Neural progenitor cell (in vitro differentiated cells): ENCODE measurements around the gene FAM53C. TPM values are rescaled to one million over a fixed set of nuclear protein-coding genes. Genes with fewer than 3 reads are reported as not detected.

ENCODE experiments used
- DNase-seq: peaks from one replicate; pipeline ENCODE4 v3.0.0-alpha.2; 2016; ENCODE audit warnings: low spot score
- H2AFZ ChIP-seq: fragments of 200-600 bp; sonication (generic); replicated peaks from 2 replicates; pipeline ENCODE4 v1.6.1; 2016; ENCODE audit warnings: antibody characterized with exemption
- H3F3A ChIP-seq: fragments of 200-600 bp; sonication (generic); 2 replicates; pipeline ENCODE4 v1.6.1; 2016; ENCODE audit warnings: antibody characterized with exemption, low read depth
- H3K27ac ChIP-seq: fragments of 200-600 bp; sonication (generic); 2 replicates; pipeline ENCODE4 v1.5.1; 2016; ENCODE audit warnings: mild to moderate bottlenecking
- H3K27me3 ChIP-seq: fragments of 200-600 bp; sonication (generic); 2 replicates; pipeline ENCODE4 v1.6.1; 2016; ENCODE audit warnings: mild to moderate bottlenecking, moderate library complexity
- H3K36me3 ChIP-seq: fragments of 200-600 bp; sonication (generic); 2 replicates; pipeline ENCODE4 v1.5.1; 2016
- H3K4me1 ChIP-seq: fragments of 200-600 bp; sonication (generic); 2 replicates; pipeline ENCODE4 v1.6.1; 2016; ENCODE audit warnings: mixed run types
- H3K4me2 ChIP-seq: fragments of 200-600 bp; sonication (generic); 2 replicates; pipeline ENCODE4 v1.6.1; 2016
- H3K4me3 ChIP-seq: fragments of 200-600 bp; sonication (generic); 2 replicates; pipeline ENCODE4 v1.5.1; 2016
- H3K79me2 ChIP-seq: fragments of 200-600 bp; sonication (generic); 2 replicates; pipeline ENCODE4 v1.6.1; 2016; ENCODE audit warnings: low read depth
- H3K9ac ChIP-seq: fragments of 200-600 bp; sonication (generic); 2 replicates; pipeline ENCODE4 v1.6.1; 2016
- H3K9me3 ChIP-seq: fragments of 200-600 bp; sonication (generic); 2 replicates; pipeline ENCODE4 v1.5.1; 2016; ENCODE audit warnings: low read depth
- H4K20me1 ChIP-seq: fragments of 200-600 bp; sonication (generic); 2 replicates; pipeline ENCODE4 v1.6.1; 2016; ENCODE audit warnings: low read depth
- H3K27ac Mint-ChIP-seq: 3 replicates; pipeline ENCODE4 v1.8.0; 2021; ENCODE audit warnings: mixed read lengths
- H3K27me3 Mint-ChIP-seq: 2 replicates; pipeline ENCODE4 v1.8.0; 2022; ENCODE audit warnings: low read depth, mild to moderate bottlenecking, inconsistent platforms, moderate library complexity, mixed read lengths; ENCODE audit not compliant: insufficient read depth
- H3K36me3 Mint-ChIP-seq: 3 replicates; pipeline ENCODE4 v1.8.0; 2021; ENCODE audit warnings: mixed read lengths
- H3K4me1 Mint-ChIP-seq: 3 replicates; pipeline ENCODE4 v1.8.0; 2021; ENCODE audit warnings: mixed read lengths
- H3K4me3 Mint-ChIP-seq: 3 replicates; pipeline ENCODE4 v1.8.0; 2021; ENCODE audit warnings: mild to moderate bottlenecking, moderate library complexity, mixed read lengths
- H3K9me3 Mint-ChIP-seq: 3 replicates; pipeline ENCODE4 v1.8.0; 2020; ENCODE audit warnings: mixed read lengths
- EZH2 ChIP-seq: fragments of 200-600 bp; sonication (generic); IDR thresholded peaks from 2 replicates; pipeline ENCODE4 v1.6.1; 2017; ENCODE audit warnings: antibody characterized with exemption, mild to moderate bottlenecking, moderate library complexity
- EZH2phosphoT487 ChIP-seq: fragments of 200-600 bp; sonication (generic); IDR thresholded peaks from 2 replicates; pipeline ENCODE4 v1.6.1; 2017; ENCODE audit warnings: antibody characterized with exemption
- total RNA-seq: library from RNA; depleted of rRNA; stranded (reverse); fragments of >200 nt; gene quantifications from 2 replicates; pipeline ENCODE4 v1.2.3, GENCODE V29; 2015; ENCODE audit warnings: low replicate concordance
- TF ChIP-seq, protein P1 (sequence below): fragments of 200-600 bp; sonication (generic); IDR thresholded peaks from 2 replicates; pipeline ENCODE4 v1.5.1; 2017; ENCODE audit warnings: antibody characterized with exemption, mild to moderate bottlenecking

The FAM53C gene
- total RNA-seq, 1 donor from 2014 or later: 68.0 TPM

DNA sequence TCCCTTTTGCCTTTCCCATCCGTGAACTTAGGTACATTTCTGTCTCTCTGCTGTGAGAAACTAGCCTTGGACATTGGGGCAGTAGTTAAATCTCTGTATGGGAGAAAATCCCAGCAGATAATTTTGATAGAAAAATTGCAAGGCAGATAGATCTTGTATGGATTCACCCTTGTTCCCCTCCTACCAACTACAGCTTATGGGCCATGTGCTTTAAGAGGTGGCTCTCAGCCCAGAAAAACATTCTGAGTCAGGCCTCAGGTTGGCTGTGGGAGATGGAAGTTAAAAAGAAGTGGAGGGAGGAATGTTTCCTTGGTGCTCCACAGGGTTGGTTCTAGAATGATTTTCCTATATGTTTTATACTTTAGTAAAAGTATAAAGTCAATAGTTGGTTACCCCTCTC is 13.0 kb downstream of the FAM53C start:
- H3K4me2 ChIP-seq: no peak overlapping the region
- no peaks in the 10 kb centered on the region for H3K9me3 ChIP-seq
- Mint-ChIP-seq H3K27ac (no peak overlapping the region), H3K4me1 (peaks cover 25% of the 10 kb centered on the region), H3K27me3 (peaks cover 6% of the 10 kb centered on the region), H3K9me3 (peaks cover 9% of the 10 kb centered on the region), H3K36me3 (peaks cover 40% of the 10 kb centered on the region), H3K4me3 (no peak overlapping the region)
- DNase-seq: no peak
- H4K20me1 ChIP-seq: peaks cover 26% of the 10 kb centered on the region
- H3K4me3 ChIP-seq: no peak overlapping the region
- no peak overlapping the region for H2AFZ ChIP-seq
- peaks cover 34% of the 10 kb centered on the region for H3K79me2 ChIP-seq
- TF ChIP-seq, protein P1, sequence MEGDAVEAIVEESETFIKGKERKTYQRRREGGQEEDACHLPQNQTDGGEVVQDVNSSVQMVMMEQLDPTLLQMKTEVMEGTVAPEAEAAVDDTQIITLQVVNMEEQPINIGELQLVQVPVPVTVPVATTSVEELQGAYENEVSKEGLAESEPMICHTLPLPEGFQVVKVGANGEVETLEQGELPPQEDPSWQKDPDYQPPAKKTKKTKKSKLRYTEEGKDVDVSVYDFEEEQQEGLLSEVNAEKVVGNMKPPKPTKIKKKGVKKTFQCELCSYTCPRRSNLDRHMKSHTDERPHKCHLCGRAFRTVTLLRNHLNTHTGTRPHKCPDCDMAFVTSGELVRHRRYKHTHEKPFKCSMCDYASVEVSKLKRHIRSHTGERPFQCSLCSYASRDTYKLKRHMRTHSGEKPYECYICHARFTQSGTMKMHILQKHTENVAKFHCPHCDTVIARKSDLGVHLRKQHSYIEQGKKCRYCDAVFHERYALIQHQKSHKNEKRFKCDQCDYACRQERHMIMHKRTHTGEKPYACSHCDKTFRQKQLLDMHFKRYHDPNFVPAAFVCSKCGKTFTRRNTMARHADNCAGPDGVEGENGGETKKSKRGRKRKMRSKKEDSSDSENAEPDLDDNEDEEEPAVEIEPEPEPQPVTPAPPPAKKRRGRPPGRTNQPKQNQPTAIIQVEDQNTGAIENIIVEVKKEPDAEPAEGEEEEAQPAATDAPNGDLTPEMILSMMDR: no peak
- TF ChIP-seq EZH2 (no peak), EZH2phosphoT487 (no peak)
- H3K27ac ChIP-seq: no peak overlapping the region
- peaks cover 16% of the 10 kb centered on the region for H3K4me1 ChIP-seq
- H3K27me3 ChIP-seq: no peaks in the 10 kb centered on the region
- H3K36me3 ChIP-seq: peaks cover 1% of the 10 kb centered on the region
- peaks cover 53% of the 10 kb centered on the region for H3F3A ChIP-seq
- no peak overlapping the region for H3K9ac ChIP-seq

DNA sequence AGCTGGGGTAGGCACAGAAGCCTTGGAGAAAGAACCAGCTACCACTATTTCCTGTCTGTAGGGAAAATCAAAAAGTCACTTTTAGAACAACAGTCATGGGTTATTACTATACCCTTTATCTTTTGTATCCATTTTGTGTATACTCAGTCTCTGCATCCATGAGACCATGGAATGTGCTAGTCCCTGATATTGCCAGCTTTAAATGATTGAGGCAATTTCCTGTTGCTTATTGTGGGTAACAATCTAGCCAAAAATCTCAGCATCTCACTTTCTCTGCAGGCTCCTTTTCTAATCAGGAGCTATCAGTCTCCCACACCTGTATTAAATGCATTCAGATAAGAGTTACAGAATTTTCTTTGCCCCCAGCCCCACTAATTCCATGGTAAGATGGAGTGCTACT is 13.5 kb downstream of the FAM53C start:
- no peak for DNase-seq
- no peak overlapping the region for H3K27ac ChIP-seq
- H3K27ac Mint-ChIP-seq: no peak overlapping the region
- peaks cover 53% of the 10 kb centered on the region for H3F3A ChIP-seq
- H3K9me3 ChIP-seq: no peaks in the 10 kb centered on the region
- peaks cover 6% of the 10 kb centered on the region for H3K27me3 Mint-ChIP-seq
- H3K4me2 ChIP-seq: no peak overlapping the region
- no peaks in the 10 kb centered on the region for H3K27me3 ChIP-seq
- H3K9me3 Mint-ChIP-seq: peaks cover 9% of the 10 kb centered on the region
- H3K4me3 ChIP-seq: no peak overlapping the region
- H3K4me1 ChIP-seq: peaks cover 16% of the 10 kb centered on the region
- peaks cover 40% of the 10 kb centered on the region for H3K36me3 Mint-ChIP-seq
- no peak overlapping the region for H3K9ac ChIP-seq
- peaks cover 25% of the 10 kb centered on the region for H3K4me1 Mint-ChIP-seq
- H3K79me2 ChIP-seq: peaks cover 39% of the 10 kb centered on the region
- peaks cover 31% of the 10 kb centered on the region for H4K20me1 ChIP-seq
- no peak overlapping the region for H2AFZ ChIP-seq
- H3K4me3 Mint-ChIP-seq: peak overlapping the region; percentile 84
- TF ChIP-seq EZH2: no peak
- no peaks in the 10 kb centered on the region for H3K36me3 ChIP-seq

DNA sequence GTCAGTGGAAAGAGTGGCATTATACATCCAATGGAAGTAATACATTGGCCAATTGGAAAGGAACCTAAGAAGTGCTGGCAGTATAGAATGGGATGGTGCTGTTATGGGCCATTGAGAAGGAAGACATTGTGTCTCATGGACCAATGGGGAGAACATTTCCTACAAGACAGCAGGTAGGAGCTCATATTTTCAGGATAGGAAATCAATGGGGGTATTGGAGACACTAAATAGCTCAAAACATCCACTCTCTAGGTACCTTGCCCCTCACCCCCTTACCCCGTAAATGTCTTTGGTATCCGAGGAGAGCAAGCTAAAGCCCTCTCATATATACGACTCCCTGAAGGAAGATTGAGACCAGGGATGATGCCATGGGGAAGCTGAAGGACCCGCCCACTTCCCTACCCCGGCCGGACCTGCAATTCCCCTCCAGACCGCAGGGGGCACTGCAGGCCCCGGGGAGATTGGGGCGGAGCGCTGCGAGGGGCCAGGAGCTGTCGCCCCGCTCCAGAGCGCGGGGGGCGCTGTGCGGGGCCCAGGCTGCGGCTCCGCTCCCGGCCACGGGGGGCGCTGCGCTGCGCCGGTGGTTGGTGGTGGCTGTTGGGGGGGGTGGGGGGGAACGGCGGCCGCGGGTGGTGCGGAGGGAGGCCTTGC is 14.1 kb downstream of the FAM53C start, which contains the start of gene KDM3B:
Gene KDM3B, plus strand, starts transcription at position 615 of the 651 bp plus-strand sequence. CDS start 111 bp downstream, outside the sequence.
- no peak within 1 kb of the TSS for H2AFZ ChIP-seq
- H3K9me3 ChIP-seq: no peaks in the 10 kb centered on the region
- Mint-ChIP-seq H3K4me1 (peaks cover 25% of the 10 kb centered on the region), H3K27ac (peak within 1 kb of the TSS; percentile 95), H3K9me3 (peaks cover 9% of the 10 kb centered on the region), H3K4me3 (peak within 1 kb of the TSS; percentile 97), H3K27me3 (peaks cover 6% of the 10 kb centered on the region), H3K36me3 (peaks cover 36% of the 10 kb centered on the region)
- no peaks in the 10 kb centered on the region for H3K27me3 ChIP-seq
- H3K4me2 ChIP-seq: peak within 1 kb of the TSS; percentile 96
- peak within 1 kb of the TSS; percentile 84 for H3K27ac ChIP-seq
- TF ChIP-seq EZH2phosphoT487 (no peak), EZH2 (no peak)
- TF ChIP-seq, protein P1: peak; percentile 93
- peaks cover 46% of the 10 kb centered on the region for H3K79me2 ChIP-seq
- peak within 1 kb of the TSS; percentile 100 for H3K4me3 ChIP-seq
- peaks cover 16% of the 10 kb centered on the region for H3K4me1 ChIP-seq
- peaks cover 38% of the 10 kb centered on the region for H4K20me1 ChIP-seq
- peak within 1 kb of the TSS; percentile 91 for H3K9ac ChIP-seq
- no peaks in the 10 kb centered on the region for H3K36me3 ChIP-seq
- H3F3A ChIP-seq: peaks cover 53% of the 10 kb centered on the region
- DNase-seq: peak; percentile 93
